ENCODE results near the gene FAM181A. TPM values are rescaled to one million over a fixed set of nuclear protein-coding genes. Genes with fewer than 3 reads are reported as not detected.
A peak's percentile ranks its signal among the peaks of the same experiment; 100 is the strongest.

The FAM181A gene
- total and polyA plus RNA-seq, 9 of the 15 experiments (the other 6 are each of a cell fraction or from before 2014, with no cell fraction given) = not detected

DNA sequence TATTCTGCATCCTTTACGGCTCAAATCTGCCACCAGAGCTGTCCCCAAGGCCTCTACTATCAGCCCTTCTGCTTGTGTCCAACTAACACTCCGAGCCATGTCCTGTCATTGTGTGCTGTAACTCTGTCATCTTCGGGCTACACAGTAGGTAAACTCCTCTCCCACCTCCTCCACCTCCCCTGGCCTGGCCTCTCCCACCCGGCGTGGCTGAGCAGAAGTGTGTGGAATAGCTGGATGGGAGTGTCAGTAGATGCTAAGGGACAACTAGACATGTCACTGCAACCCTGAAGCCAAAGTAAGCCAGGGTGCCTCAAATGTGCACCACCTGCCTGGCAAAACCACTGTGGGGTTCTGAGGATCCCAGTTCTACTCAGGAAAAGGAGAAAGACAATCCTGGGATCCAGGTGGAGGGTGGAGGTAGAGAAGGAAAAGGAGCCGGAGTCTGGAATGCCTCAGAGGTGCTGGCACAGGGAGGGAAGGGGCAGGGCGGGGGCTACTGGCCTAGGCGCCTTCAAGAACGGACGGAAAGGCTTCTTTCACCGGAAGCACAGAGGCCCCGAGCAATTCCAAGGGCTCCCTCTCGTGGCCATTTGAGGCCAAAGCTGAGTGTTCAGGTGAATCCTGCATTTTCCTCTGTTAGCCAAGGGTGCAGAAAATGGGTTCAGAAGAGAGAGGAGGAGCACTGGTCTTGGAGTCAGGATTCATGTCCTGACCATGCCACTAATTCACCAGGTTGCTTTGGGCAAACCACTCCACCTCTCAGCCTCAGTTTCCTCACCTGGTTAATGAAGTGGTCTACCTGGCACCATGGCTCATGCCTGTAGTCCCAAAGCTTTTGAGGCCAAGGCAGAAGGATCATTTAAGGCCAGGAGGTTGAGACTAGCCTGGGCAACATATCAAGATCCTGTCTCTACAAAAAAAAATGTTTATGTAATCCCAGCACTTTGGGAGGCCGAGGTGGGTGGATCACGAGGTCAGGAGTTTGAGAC is 20.5 kb upstream of the FAM181A start:
- FAIRE-seq = peak; percentile 63
- no peaks in the 10 kb centered on the region for H3K4me1 ChIP-seq (replicated peaks in 1 of 2; ENCODE audit: control insufficient read depth in 2 of 2, insufficient read depth in 2 of 2, low read length in 2 of 2)
- H3K4me2 ChIP-seq (ENCODE audit: insufficient read depth, low read length) = no peak overlapping the region
- H3K4me3 ChIP-seq = no peak overlapping the region
- peak; percentile 60 to 68 (median 68) for DNase-seq (ENCODE audit: extremely low read depth in 1 of 4, low spot score in 3 of 4)
- in situ Hi-C loops (cut with MboI) (no loop called here), intact Hi-C loops (cut with micrococcal nuclease) (loop anchor here (5.0 kb wide), 1 partner anchor 249 kb away; no protein-coding TSS in a partner anchor)
- H3K36me3 ChIP-seq (ENCODE audit: control insufficient read depth, insufficient read depth, low read length) = no peaks in the 10 kb centered on the region
- H3K79me2 ChIP-seq (ENCODE audit: control insufficient read depth, insufficient read depth, low read length) = no peaks in the 10 kb centered on the region
- CTCF ChIA-PET (ENCODE audit: low intra/inter-chr PET ratio) = no interaction called here
- H4K20me1 ChIP-seq (replicated peaks; ENCODE audit: control insufficient read depth, insufficient read depth, low read length) = no peaks in the 10 kb centered on the region
- POLR2A ChIA-PET = interaction anchor here (0.7 kb wide), 1 partner anchor 11 kb away, joined by 3 read pairs; no protein-coding TSS in a partner anchor
- peak overlapping the region; percentile 59; the same call in 1 of the 2 replicates for H2AFZ ChIP-seq (ENCODE audit: low read depth, low read length)
- H3K9ac ChIP-seq (ENCODE audit: insufficient read depth in 1 of 2, low read depth in 2 of 2, low read length in 2 of 2) = no peak overlapping the region
- no peak overlapping the region for H3K27ac ChIP-seq (ENCODE audit: extremely low read depth, low read depth, low read length)
- no peaks in the 10 kb centered on the region; a peak in 1 of 5 replicates for H3K27me3 ChIP-seq (ENCODE audit: control insufficient read depth in 2 of 2, insufficient read depth in 2 of 2, low read length in 2 of 2)
- H3K9me3 ChIP-seq (replicated peaks; ENCODE audit: control insufficient read depth, insufficient read depth, low read depth, low read length) = no peaks in the 10 kb centered on the region
- 13% methylated on average over 8 of the region's 15 CpGs for WGBS (ENCODE audit: insufficient coverage, low coverage, missing lambda C conversion rate)
- ATAC-seq = peak; percentile 94
- no TSS peak for BruUV-seq (replicated peaks)
- no peaks in the 10 kb centered on the region for H3K9me1 ChIP-seq (ENCODE audit: control insufficient read depth, insufficient read depth, low read length)
- TF ChIP-seq, protein P1, sequence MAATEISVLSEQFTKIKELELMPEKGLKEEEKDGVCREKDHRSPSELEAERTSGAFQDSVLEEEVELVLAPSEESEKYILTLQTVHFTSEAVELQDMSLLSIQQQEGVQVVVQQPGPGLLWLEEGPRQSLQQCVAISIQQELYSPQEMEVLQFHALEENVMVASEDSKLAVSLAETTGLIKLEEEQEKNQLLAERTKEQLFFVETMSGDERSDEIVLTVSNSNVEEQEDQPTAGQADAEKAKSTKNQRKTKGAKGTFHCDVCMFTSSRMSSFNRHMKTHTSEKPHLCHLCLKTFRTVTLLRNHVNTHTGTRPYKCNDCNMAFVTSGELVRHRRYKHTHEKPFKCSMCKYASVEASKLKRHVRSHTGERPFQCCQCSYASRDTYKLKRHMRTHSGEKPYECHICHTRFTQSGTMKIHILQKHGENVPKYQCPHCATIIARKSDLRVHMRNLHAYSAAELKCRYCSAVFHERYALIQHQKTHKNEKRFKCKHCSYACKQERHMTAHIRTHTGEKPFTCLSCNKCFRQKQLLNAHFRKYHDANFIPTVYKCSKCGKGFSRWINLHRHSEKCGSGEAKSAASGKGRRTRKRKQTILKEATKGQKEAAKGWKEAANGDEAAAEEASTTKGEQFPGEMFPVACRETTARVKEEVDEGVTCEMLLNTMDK (IDR thresholded peaks at IDR 0.05; ENCODE audit: borderline replicate concordance, insufficient read depth, low read depth, low read length, poor library complexity, severe bottlenecking) = peak; percentile 28
- no peak for TF ChIP-seq FOXP1 (CRISPR knock-in tag; IDR thresholded peaks at IDR 0.05)
- TF ChIP-seq KHSRP (IDR thresholded peaks at IDR 0.05) = no peak
- TF ChIP-seq TSC22D4 (tag; IDR thresholded peaks at IDR 0.05) = no peak
- TF ChIP-seq, protein P2, sequence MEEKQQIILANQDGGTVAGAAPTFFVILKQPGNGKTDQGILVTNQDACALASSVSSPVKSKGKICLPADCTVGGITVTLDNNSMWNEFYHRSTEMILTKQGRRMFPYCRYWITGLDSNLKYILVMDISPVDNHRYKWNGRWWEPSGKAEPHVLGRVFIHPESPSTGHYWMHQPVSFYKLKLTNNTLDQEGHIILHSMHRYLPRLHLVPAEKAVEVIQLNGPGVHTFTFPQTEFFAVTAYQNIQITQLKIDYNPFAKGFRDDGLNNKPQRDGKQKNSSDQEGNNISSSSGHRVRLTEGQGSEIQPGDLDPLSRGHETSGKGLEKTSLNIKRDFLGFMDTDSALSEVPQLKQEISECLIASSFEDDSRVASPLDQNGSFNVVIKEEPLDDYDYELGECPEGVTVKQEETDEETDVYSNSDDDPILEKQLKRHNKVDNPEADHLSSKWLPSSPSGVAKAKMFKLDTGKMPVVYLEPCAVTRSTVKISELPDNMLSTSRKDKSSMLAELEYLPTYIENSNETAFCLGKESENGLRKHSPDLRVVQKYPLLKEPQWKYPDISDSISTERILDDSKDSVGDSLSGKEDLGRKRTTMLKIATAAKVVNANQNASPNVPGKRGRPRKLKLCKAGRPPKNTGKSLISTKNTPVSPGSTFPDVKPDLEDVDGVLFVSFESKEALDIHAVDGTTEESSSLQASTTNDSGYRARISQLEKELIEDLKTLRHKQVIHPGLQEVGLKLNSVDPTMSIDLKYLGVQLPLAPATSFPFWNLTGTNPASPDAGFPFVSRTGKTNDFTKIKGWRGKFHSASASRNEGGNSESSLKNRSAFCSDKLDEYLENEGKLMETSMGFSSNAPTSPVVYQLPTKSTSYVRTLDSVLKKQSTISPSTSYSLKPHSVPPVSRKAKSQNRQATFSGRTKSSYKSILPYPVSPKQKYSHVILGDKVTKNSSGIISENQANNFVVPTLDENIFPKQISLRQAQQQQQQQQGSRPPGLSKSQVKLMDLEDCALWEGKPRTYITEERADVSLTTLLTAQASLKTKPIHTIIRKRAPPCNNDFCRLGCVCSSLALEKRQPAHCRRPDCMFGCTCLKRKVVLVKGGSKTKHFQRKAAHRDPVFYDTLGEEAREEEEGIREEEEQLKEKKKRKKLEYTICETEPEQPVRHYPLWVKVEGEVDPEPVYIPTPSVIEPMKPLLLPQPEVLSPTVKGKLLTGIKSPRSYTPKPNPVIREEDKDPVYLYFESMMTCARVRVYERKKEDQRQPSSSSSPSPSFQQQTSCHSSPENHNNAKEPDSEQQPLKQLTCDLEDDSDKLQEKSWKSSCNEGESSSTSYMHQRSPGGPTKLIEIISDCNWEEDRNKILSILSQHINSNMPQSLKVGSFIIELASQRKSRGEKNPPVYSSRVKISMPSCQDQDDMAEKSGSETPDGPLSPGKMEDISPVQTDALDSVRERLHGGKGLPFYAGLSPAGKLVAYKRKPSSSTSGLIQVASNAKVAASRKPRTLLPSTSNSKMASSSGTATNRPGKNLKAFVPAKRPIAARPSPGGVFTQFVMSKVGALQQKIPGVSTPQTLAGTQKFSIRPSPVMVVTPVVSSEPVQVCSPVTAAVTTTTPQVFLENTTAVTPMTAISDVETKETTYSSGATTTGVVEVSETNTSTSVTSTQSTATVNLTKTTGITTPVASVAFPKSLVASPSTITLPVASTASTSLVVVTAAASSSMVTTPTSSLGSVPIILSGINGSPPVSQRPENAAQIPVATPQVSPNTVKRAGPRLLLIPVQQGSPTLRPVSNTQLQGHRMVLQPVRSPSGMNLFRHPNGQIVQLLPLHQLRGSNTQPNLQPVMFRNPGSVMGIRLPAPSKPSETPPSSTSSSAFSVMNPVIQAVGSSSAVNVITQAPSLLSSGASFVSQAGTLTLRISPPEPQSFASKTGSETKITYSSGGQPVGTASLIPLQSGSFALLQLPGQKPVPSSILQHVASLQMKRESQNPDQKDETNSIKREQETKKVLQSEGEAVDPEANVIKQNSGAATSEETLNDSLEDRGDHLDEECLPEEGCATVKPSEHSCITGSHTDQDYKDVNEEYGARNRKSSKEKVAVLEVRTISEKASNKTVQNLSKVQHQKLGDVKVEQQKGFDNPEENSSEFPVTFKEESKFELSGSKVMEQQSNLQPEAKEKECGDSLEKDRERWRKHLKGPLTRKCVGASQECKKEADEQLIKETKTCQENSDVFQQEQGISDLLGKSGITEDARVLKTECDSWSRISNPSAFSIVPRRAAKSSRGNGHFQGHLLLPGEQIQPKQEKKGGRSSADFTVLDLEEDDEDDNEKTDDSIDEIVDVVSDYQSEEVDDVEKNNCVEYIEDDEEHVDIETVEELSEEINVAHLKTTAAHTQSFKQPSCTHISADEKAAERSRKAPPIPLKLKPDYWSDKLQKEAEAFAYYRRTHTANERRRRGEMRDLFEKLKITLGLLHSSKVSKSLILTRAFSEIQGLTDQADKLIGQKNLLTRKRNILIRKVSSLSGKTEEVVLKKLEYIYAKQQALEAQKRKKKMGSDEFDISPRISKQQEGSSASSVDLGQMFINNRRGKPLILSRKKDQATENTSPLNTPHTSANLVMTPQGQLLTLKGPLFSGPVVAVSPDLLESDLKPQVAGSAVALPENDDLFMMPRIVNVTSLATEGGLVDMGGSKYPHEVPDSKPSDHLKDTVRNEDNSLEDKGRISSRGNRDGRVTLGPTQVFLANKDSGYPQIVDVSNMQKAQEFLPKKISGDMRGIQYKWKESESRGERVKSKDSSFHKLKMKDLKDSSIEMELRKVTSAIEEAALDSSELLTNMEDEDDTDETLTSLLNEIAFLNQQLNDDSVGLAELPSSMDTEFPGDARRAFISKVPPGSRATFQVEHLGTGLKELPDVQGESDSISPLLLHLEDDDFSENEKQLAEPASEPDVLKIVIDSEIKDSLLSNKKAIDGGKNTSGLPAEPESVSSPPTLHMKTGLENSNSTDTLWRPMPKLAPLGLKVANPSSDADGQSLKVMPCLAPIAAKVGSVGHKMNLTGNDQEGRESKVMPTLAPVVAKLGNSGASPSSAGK (IDR thresholded peaks at IDR 0.05) = 0 out of 2 replicates have a peak, but pooled peaks have one; percentile 12
- TF ChIP-seq RAD21 (CRISPR knock-in tag; conservative IDR thresholded peaks at IDR 0.05 in 1 of 2, IDR thresholded peaks at IDR 0.05 in 1 of 2) = peak; percentile 22 to 59; a peak in 2 of 4 replicates
